HG03571 (cell line): Measurements from ENCODE around the gene PCDHGA5.
"Not testable (repeated sequence)": the region's sequence is repeated elsewhere in the genome, so short reads cannot be mapped to it uniquely, and the experiment has no call there.

Source experiments
- ATAC-seq: cut with Tn5 transposase; IDR thresholded peaks from one replicate; pipeline ENCODE4 v1.9.1; 2021; ENCODE audit not compliant: unreplicated experiment

Gene PCDHGA5

GRCh38 chr5:141384471-141385267 is 20.7 kb downstream of the PCDHGA5 start:
- ATAC-seq, result no peak

GRCh38 chr5:141387557-141388311 is 23.8 kb downstream of the PCDHGA5 start, which contains the start of gene PCDHGB4:
PCDHGB4 (plus strand) TSS chr5:141387698; CDS start chr5:141387885, 187 bp downstream.
- ATAC-seq, result not testable (repeated sequence)

- no peak for ATAC-seq
These were observed 24.7 kb downstream of the PCDHGA5 start for GRCh38 chr5:141388661-141389060.

- ATAC-seq, result no peak
These were observed 25.4 kb downstream of the PCDHGA5 start for GRCh38 chr5:141389153-141390042.

GRCh38 chr5:141392429-141393198 is 28.7 kb downstream of the PCDHGA5 start, which contains the start of gene PCDHGA8:
PCDHGA8 (plus strand) TSS chr5:141392633; CDS start chr5:141392814, 181 bp downstream.
- no peak for ATAC-seq

GRCh38 chr5:141393267-141393666 is 29.3 kb downstream of the PCDHGA5 start:
- ATAC-seq, result no peak

- not testable (repeated sequence) for ATAC-seq
These were observed 30.6 kb downstream of the PCDHGA5 start for GRCh38 chr5:141394401-141395187.

- peak; percentile 88 for ATAC-seq
These were observed 34.0 kb downstream of the PCDHGA5 start, which contains the start of gene PCDHGB5 for GRCh38 chr5:141397756-141398551. PCDHGB5 (plus strand) TSS chr5:141397947; CDS start chr5:141398128, 181 bp downstream.

- no peak for ATAC-seq
These were observed 34.6 kb downstream of the PCDHGA5 start for GRCh38 chr5:141398608-141399007.

GRCh38 chr5:141399555-141400258 is 35.7 kb downstream of the PCDHGA5 start:
- ATAC-seq, result no peak

- ATAC-seq, result no peak
These were observed 38.7 kb downstream of the PCDHGA5 start, which contains the start of gene PCDHGA9 for GRCh38 chr5:141402553-141403243. PCDHGA9 (plus strand) TSS chr5:141402778; CDS start chr5:141402953, 175 bp downstream.

GRCh38 chr5:141403387-141403786 is 39.4 kb downstream of the PCDHGA5 start:
- ATAC-seq, result no peak

GRCh38 chr5:141407790-141408505 is 44.0 kb downstream of the PCDHGA5 start, which contains the start of gene PCDHGB6:
PCDHGB6 (plus strand) TSS chr5:141408021; CDS start chr5:141408203, 182 bp downstream.
- not testable (repeated sequence) for ATAC-seq

- ATAC-seq, result no peak
These were observed 45.8 kb downstream of the PCDHGA5 start for GRCh38 chr5:141409598-141410306.

GRCh38 chr5:141411575-141411974 is 47.6 kb downstream of the PCDHGA5 start:
- ATAC-seq, result no peak
